H9 (cell line): ENCODE measurements around the gene CHMP4A. TPM values are rescaled to one million over a fixed set of nuclear protein-coding genes. Genes with fewer than 3 reads are reported as not detected.
A peak's percentile ranks its signal among the peaks of the same experiment; 100 is the strongest.

ENCODE experiments used
- DNase-seq: peaks from one replicate; pipeline ENCODE4 v3.0.0-alpha.2; 2017
- H2AFZ ChIP-seq: one replicate; pipeline ENCODE4 v1.6.1; 2013; ENCODE audit warnings: mild to moderate bottlenecking, low read length, control low read depth, moderate library complexity
- H2AK5ac ChIP-seq: 2 replicates; pipeline ENCODE4 v1.6.1; 2013; ENCODE audit warnings: low read length, control low read depth, mixed read lengths; ENCODE audit not compliant: insufficient read length
- H2BK120ac ChIP-seq: one replicate; pipeline ENCODE4 v1.6.1; 2013; ENCODE audit warnings: low read depth, mild to moderate bottlenecking, low read length, control low read depth, inconsistent platforms; ENCODE audit not compliant: poor library complexity, severe bottlenecking
- H2BK12ac ChIP-seq: 2 replicates; pipeline ENCODE4 v1.6.1; 2013; ENCODE audit warnings: low read length, control low read depth, mixed read lengths, low read depth; ENCODE audit not compliant: insufficient read length
- H2BK15ac ChIP-seq: 2 replicates; pipeline ENCODE4 v1.6.1; 2013; ENCODE audit warnings: low read depth, low read length, control low read depth
- H2BK20ac ChIP-seq: one replicate; pipeline ENCODE4 v1.6.1; 2013; ENCODE audit warnings: low read depth, mild to moderate bottlenecking, low read length, control low read depth, inconsistent platforms; ENCODE audit not compliant: poor library complexity, severe bottlenecking
- H2BK5ac ChIP-seq: 2 replicates; pipeline ENCODE4 v1.6.1; 2013; ENCODE audit warnings: low read length, control low read depth, mixed read lengths; ENCODE audit not compliant: insufficient read length
- H3K14ac ChIP-seq: 2 replicates; pipeline ENCODE4 v1.6.1; 2013; ENCODE audit warnings: low read length, control low read depth; ENCODE audit not compliant: insufficient read depth
- H3K18ac ChIP-seq: 2 replicates; pipeline ENCODE4 v1.6.1; 2013; ENCODE audit warnings: low read depth, mild to moderate bottlenecking, mixed read lengths, low read length, control low read depth; ENCODE audit not compliant: insufficient read length
- H3K23ac ChIP-seq: 2 replicates; pipeline ENCODE4 v1.6.1; 2013; ENCODE audit warnings: low read length, control low read depth, mixed read lengths, low read depth; ENCODE audit not compliant: insufficient read length
- H3K23me2 ChIP-seq: 2 replicates; pipeline ENCODE4 v1.6.1; 2013; ENCODE audit warnings: low read depth, mild to moderate bottlenecking, mixed read lengths, low read length, control low read depth; ENCODE audit not compliant: insufficient read length, poor library complexity, severe bottlenecking
- H3K27ac ChIP-seq: 2 replicates; pipeline ENCODE4 v1.5.1; 2013; ENCODE audit warnings: low read length, control low read depth, mixed read lengths, low read depth; ENCODE audit not compliant: insufficient read length
- H3K27me3 ChIP-seq: 2 replicates; pipeline ENCODE4 v1.6.1; 2013; ENCODE audit warnings: low read length, control low read depth, inconsistent platforms; ENCODE audit not compliant: insufficient read depth
- H3K4ac ChIP-seq: 2 replicates; pipeline ENCODE4 v1.6.1; 2013; ENCODE audit warnings: low read depth, mild to moderate bottlenecking, control low read depth, inconsistent platforms, low read length, moderate library complexity
- H3K4me1 ChIP-seq: 2 replicates; pipeline ENCODE4 v1.6.1; 2013; ENCODE audit warnings: low read length, control low read depth, inconsistent platforms; ENCODE audit not compliant: insufficient read depth
- H3K4me2 ChIP-seq: 2 replicates; pipeline ENCODE4 v1.6.1; 2013; ENCODE audit warnings: low read length, control low read depth, mixed read lengths; ENCODE audit not compliant: insufficient read length, insufficient read depth
- H3K56ac ChIP-seq: 2 replicates; pipeline ENCODE4 v1.6.1; 2013; ENCODE audit warnings: low read depth, mild to moderate bottlenecking, mixed read lengths, low read length, control low read depth; ENCODE audit not compliant: insufficient read length
- H3K79me1 ChIP-seq: 2 replicates; pipeline ENCODE4 v1.6.1; 2013; ENCODE audit warnings: low read depth, mild to moderate bottlenecking, moderate library complexity, low read length, control low read depth, inconsistent platforms; ENCODE audit not compliant: insufficient read depth, poor library complexity, severe bottlenecking
- H3K79me2 ChIP-seq: 2 replicates; pipeline ENCODE4 v1.6.1; 2013; ENCODE audit warnings: low read length, control low read depth, inconsistent platforms; ENCODE audit not compliant: insufficient read depth
- H3K9ac ChIP-seq: 2 replicates; pipeline ENCODE4 v1.6.1; 2013; ENCODE audit warnings: low read length, control low read depth, mixed read lengths; ENCODE audit not compliant: insufficient read length; ENCODE audit errors: extremely low read depth
- H3K9me3 ChIP-seq: one replicate; pipeline ENCODE4 v1.6.1; 2013; ENCODE audit warnings: low read depth, low read length, inconsistent platforms; ENCODE audit not compliant: control insufficient read depth
- H3T11ph ChIP-seq: one replicate; pipeline ENCODE4 v1.6.1; 2013; ENCODE audit warnings: mild to moderate bottlenecking, low read length, control low read depth, inconsistent platforms
- H4K20me1 ChIP-seq: one replicate; pipeline ENCODE4 v1.6.1; 2013; ENCODE audit not compliant: control insufficient read depth, insufficient read length, insufficient read depth
- H4K5ac ChIP-seq: 2 replicates; pipeline ENCODE4 v1.6.1; 2013; ENCODE audit warnings: low read depth, mild to moderate bottlenecking, mixed read lengths, low read length, control low read depth; ENCODE audit not compliant: insufficient read length
- H4K8ac ChIP-seq: replicated peaks from 2 replicates; pipeline ENCODE4 v1.6.1; 2013; ENCODE audit warnings: low read length, control low read depth, mixed read lengths, low read depth; ENCODE audit not compliant: insufficient read length
- H4K91ac ChIP-seq: 2 replicates; pipeline ENCODE4 v1.6.1; 2013; ENCODE audit warnings: low read depth, mild to moderate bottlenecking, moderate library complexity, mixed read lengths, low read length, control low read depth; ENCODE audit not compliant: insufficient read length
- H3K27ac Mint-ChIP-seq, 3 experiments: 2 replicates in 2 of 3; 3 replicates in 1 of 3; pipeline ENCODE4 v1.8.0; 2020 to 2021; ENCODE audit warnings: mixed read lengths in 3 of 3, mild to moderate bottlenecking in 1 of 3, moderate library complexity in 1 of 3
- H3K27me3 Mint-ChIP-seq: 2 replicates; pipeline ENCODE4 v1.8.0; 2021; ENCODE audit warnings: low read depth, mild to moderate bottlenecking, moderate library complexity, mixed read lengths
- H3K36me3 Mint-ChIP-seq, 3 experiments: 2 replicates in 2 of 3; 3 replicates in 1 of 3; pipeline ENCODE4 v1.8.0; 2020 to 2021; ENCODE audit warnings: low read depth in 3 of 3, mixed read lengths in 3 of 3; ENCODE audit not compliant: insufficient read depth in 1 of 3
- H3K4me1 Mint-ChIP-seq, 2 experiments: 2 replicates each; pipeline ENCODE4 v1.8.0; 2020; ENCODE audit warnings: mixed read lengths in 2 of 2
- H3K4me3 Mint-ChIP-seq, 2 experiments: 2 replicates in 1 of 2; 3 replicates in 1 of 2; pipeline ENCODE4 v1.8.0; 2020 to 2021; ENCODE audit warnings: mild to moderate bottlenecking in 2 of 2, mixed read lengths in 2 of 2, moderate library complexity in 1 of 2
- H3K9me3 Mint-ChIP-seq, 2 experiments: 2 replicates in 1 of 2; 3 replicates in 1 of 2; pipeline ENCODE4 v1.8.0; 2020; ENCODE audit warnings: mild to moderate bottlenecking in 2 of 2, mixed read lengths in 2 of 2, moderate library complexity in 1 of 2
- CTCF ChIP-seq: fragments of 200-600 bp; sonication (generic); conservative IDR thresholded peaks from 3 replicates; pipeline ENCODE4 v1.8.0; 2021; ENCODE audit warnings: antibody characterized with exemption, mild to moderate bottlenecking
- WGBS: extraction: QIAGEN DNeasy Blood & Tissue Kit; methylation state at CpG from one replicate; pipeline ENCODE4 v1.1.7; 2013; ENCODE audit warnings: missing lambda C conversion rate, low lambda C conversion rate, mixed read lengths; ENCODE audit not compliant: insufficient read length; ENCODE audit errors: extremely low coverage; 5-methylcytosine and 5-hydroxymethylcytosine counted together
- total RNA-seq: library from RNA; stranded (reverse); gene quantifications from 2 replicates; pipeline ENCODE4 v1.2.1, GENCODE V29; 2021

CHMP4A gene
- total RNA-seq, 1 experiment from 2014 or later, result 46.2 TPM

DNA sequence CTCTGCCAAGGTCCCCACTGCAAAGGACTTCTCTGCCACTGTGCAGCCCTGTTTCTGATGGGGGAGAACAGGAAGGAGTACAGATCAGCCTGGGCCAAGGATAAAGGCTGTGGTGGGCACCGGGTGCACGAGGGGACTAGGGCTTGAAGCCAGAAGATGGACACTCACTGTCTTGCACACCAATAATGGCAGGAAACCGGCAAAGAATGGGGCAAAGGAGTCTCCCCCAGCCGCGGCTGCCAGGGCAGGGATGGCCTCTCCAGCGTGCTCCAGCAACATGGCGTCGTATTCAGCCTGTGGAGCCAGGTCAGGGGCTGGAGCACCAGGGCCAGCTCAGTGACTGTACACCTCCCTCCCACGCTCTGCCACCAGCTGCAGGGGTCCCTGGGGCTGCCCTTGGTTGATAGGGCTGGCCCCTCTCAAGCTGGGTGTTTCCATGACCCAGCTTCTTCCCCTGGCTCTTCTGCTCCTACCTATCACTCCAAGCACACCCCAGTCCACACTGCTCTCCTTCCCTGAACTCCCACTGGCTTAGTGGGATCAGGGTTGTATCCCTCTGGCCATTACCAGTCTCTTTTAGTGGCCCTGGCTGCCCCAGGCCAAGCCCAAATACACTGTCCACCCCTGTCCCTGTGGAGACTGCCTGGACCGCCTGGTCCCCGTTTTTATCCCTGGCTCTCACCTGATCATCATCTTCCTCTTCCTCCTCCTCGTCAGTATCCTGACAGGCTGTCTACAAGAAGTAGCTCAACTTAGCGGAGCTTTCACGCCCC lies 31.0 kb downstream of the CHMP4A start:
- peaks cover 44 to 95% (median 79%) of the 10 kb centered on the region in 3 experiments for H3K36me3 Mint-ChIP-seq
- H3K79me1 ChIP-seq, result peaks cover 1% of the 10 kb centered on the region

More for the DNA sequence above, 31.0 kb downstream of the CHMP4A start:
- H4K91ac ChIP-seq, result no peak overlapping the region
- H2BK15ac ChIP-seq, result no peak overlapping the region
- no peaks in the 10 kb centered on the region for H4K20me1 ChIP-seq
- H3K27me3 ChIP-seq, result no peaks in the 10 kb centered on the region
- no peak overlapping the region for H2AK5ac ChIP-seq
- H3K4me3 Mint-ChIP-seq, result no peak overlapping the region; a peak in 1 of 5 replicates
- no peak for TF ChIP-seq CTCF
- no peak overlapping the region for H3T11ph ChIP-seq
- WGBS, result no CpG with 5 or more reads among the region's 14 CpGs
- no peak overlapping the region for H2BK12ac ChIP-seq
- no peak for DNase-seq
- no peak overlapping the region for H3K18ac ChIP-seq
- no peaks in the 10 kb centered on the region for H3K9me3 ChIP-seq
- H2BK20ac ChIP-seq, result no peak overlapping the region
- H3K4me1 Mint-ChIP-seq, result peaks cover 0 to 3% of the 10 kb centered on the region in 2 experiments; a peak in 1 of 4 replicates
- H3K27ac Mint-ChIP-seq, result peak overlapping the region in 1 of 3 experiments; percentile 16; a peak in 1 of 7 replicates
- H4K5ac ChIP-seq, result no peak overlapping the region
- H3K9me3 Mint-ChIP-seq, result no peaks in the 10 kb centered on the region
- H2BK5ac ChIP-seq, result no peak overlapping the region
- H3K79me2 ChIP-seq, result no peaks in the 10 kb centered on the region
- H4K8ac ChIP-seq, result no peak overlapping the region
- no peak overlapping the region for H3K14ac ChIP-seq
- no peaks in the 10 kb centered on the region for H3K4me1 ChIP-seq
- no peak overlapping the region for H3K56ac ChIP-seq
- no peaks in the 10 kb centered on the region; the same call in 1 of the 2 replicates for H3K27me3 Mint-ChIP-seq
- H2AFZ ChIP-seq, result no peak overlapping the region
- no peaks in the 10 kb centered on the region for H3K23me2 ChIP-seq
- H3K4ac ChIP-seq, result no peak overlapping the region
- H3K27ac ChIP-seq, result no peak overlapping the region
- no peak overlapping the region for H2BK120ac ChIP-seq
- no peak overlapping the region for H3K4me2 ChIP-seq
- H3K9ac ChIP-seq, result no peak overlapping the region
- H3K23ac ChIP-seq, result no peak overlapping the region
